HG03565 (cell line): ENCODE measurements around the gene IFI6.
"Not testable (repeated sequence)": the region's sequence is repeated elsewhere in the genome, so short reads cannot be mapped to it uniquely, and the experiment has no call there.

ENCODE experiments used
- ATAC-seq: cut with Tn5 transposase; IDR thresholded peaks from one replicate; pipeline ENCODE4 v1.9.1; 2021; ENCODE audit warnings: mild to moderate bottlenecking, moderate library complexity; ENCODE audit not compliant: unreplicated experiment

Gene IFI6

GRCh38 chr1:27632387-27633297, 39.4 kb downstream of the IFI6 start:
- ATAC-seq = peak; percentile 22

- no peak for ATAC-seq
Observed at GRCh38 chr1:27630859-27631491, 41.0 kb downstream of the IFI6 start.

- ATAC-seq = no peak
Observed at GRCh38 chr1:27628712-27629111, 43.3 kb downstream of the IFI6 start.

GRCh38 chr1:27627733-27628132, 44.3 kb downstream of the IFI6 start:
- not testable (repeated sequence) for ATAC-seq

- no peak for ATAC-seq
Observed at GRCh38 chr1:27627061-27627460, 44.9 kb downstream of the IFI6 start.

GRCh38 chr1:27626031-27626935, 45.7 kb downstream of the IFI6 start:
- ATAC-seq = no peak

- no peak for ATAC-seq
Observed at GRCh38 chr1:27624467-27625178, 47.4 kb downstream of the IFI6 start.

GRCh38 chr1:27623327-27624212, 48.4 kb downstream of the IFI6 start:
- no peak for ATAC-seq

GRCh38 chr1:27622828-27623227, 49.2 kb downstream of the IFI6 start:
- ATAC-seq = no peak

GRCh38 chr1:27621051-27621920, 50.7 kb downstream of the IFI6 start:
- ATAC-seq = no peak

GRCh38 chr1:27619782-27620438, 52.1 kb downstream of the IFI6 start:
- ATAC-seq = not testable (repeated sequence)

GRCh38 chr1:27618341-27619082, 53.5 kb downstream of the IFI6 start:
- no peak for ATAC-seq

GRCh38 chr1:27617420-27617819, 54.6 kb downstream of the IFI6 start:
- ATAC-seq = no peak

- ATAC-seq = no peak
Observed at GRCh38 chr1:27616441-27616840, 55.6 kb downstream of the IFI6 start.
